ENCODE data around the gene PPIC.

The PPIC gene

DNA sequence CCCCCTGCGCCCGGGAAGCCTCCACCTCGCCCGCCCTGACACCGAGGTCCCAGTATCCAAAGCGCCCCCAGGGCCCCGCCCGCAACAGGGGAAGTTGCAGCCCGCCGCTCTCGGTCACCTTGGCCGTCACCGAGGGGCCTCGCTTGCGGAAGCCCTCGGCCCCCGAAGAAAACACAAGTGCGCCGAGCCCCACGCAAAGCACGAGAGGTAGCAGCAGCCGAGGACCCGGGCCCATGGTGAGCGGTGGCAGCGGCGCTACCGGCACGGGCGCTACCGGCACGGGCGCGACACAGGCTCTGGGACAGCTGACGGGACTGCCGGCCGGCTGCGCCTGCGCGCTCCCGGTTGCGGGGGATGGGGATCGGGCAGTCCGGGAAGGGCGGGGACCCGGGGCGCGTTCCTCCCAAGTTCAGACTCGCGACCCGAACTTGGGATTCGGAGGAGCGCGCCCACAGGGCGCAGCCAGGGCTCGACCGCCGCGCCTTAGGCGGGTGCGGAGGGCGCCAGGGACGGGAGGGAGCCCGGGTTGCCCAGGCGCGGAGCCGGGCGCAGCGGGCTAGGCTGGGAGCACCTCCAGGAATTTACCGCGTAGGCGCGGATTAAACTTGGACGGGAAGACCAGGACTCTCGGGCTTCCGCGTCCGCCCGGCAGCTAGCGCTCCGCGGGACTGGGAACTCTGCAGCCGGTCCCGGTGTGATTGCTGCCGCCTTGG, at the start of gene PPIC:
Gene PPIC, minus strand, starts transcription at position 335 of the 713 bp plus-strand sequence. Its CDS starts 100 bp downstream, at position 235.
- DNase-seq (ENCODE audit: low spot score): no peak

DNA sequence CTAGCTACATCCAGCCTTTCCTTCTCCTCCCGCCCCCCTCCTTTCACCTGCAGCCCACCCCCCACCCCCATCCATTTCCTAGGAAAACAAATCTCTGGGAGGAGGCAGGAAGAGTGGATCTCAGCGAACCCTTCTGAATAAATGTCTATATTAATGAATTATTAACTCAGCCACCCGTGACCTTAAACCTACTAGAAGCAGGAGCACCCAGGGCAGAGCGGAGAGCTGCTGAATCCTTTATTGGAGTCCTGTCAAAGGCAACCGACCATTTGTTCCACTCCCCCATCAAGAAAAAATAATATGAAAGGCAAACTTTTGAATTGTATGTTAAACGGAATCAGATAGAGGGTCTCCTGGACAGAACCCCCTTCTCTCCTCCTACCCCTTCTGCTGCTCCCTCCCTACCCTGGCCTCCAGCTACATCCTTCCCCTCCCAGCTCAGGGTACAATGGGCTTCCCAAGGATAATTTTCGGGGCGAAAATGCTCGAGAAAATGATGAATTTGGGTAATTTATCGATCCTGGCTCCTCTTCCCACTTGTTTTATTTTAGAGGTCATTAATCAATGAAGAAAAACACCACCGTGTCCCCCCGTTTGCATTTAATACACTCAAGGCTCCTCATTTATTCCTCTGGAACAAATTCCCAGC, 49.2 kb upstream of the PPIC start:
- no peak for DNase-seq (ENCODE audit: low spot score)

GRCh38 chr5:123084730-123085605, 48.4 kb upstream of the PPIC start:
- no peak for DNase-seq (ENCODE audit: low spot score)

DNA sequence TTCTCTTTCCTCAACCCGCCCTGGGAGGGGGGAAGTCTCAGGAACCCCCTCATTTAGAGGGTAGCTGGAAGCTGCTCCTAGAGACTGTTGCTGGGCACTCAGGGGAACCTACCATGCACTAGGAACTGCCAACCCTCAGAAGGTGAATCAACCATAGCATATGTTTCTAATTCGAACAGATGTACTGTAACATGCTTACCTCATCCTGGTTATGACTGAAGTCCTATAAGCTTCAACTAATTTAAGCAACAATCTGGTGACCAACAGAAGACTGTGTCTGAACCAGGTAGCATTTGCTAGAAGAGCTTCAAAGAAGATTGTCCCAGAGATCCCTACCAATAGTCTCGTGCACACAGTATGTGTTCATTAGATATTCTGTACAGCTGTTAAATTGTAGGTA, 46.8 kb upstream of the PPIC start:
- DNase-seq (ENCODE audit: low spot score): no peak

GRCh38 chr5:123080215-123080614, 43.7 kb upstream of the PPIC start:
- no peak for DNase-seq (ENCODE audit: low spot score)

DNA sequence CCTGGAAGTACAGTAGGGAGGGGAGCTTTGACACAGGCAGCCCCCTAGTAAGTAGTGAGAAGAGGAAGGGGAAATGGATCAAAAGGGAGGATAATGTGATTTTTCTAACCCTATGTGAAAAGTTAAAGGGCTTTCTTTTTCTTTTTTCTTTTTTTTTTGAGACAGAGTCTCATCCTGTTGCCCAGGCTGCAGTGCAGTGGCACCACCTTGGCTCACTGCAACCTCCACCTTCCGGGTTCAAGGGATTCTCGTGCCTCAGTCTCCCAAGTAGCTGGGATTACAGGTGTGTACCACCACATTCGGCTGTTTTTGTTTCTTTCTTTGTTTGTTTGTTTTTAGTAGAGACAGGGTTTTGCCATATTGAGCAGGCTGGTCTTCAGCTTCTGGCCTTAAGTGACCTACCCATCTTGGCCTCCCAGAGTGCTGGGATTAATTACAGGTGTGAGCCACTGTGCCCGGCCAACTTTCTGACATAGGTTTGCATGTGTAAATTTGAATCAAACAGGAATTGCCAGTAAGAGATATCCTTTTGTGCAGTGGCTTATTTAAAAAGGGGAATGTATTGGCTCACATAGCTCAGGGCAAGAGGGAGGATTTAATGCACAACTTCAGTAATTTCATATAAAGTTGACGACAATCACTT, 39.1 kb upstream of the PPIC start:
- no peak for DNase-seq (ENCODE audit: low spot score)

GRCh38 chr5:123068368-123068938, 31.9 kb upstream of the PPIC start:
- DNase-seq (ENCODE audit: low spot score): no peak

DNA sequence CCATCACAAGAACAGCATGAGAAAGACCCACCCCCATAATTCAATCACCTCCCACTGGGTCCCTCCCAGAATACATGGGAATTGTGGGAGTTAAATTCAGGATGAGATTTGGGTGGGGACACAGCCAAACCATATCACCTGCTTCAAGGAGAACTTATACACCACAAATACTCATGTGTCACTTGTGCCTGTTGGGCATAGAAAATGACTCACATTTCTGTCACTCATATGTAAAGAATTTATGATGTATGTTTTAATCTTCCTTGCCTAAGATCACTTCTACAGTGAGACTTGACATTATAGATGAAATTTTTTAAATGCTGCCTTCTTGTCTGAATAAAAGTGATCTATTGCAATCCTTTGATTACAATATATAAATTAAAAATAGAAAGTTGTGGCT, 29.5 kb upstream of the PPIC start:
- DNase-seq (ENCODE audit: low spot score): no peak

DNA sequence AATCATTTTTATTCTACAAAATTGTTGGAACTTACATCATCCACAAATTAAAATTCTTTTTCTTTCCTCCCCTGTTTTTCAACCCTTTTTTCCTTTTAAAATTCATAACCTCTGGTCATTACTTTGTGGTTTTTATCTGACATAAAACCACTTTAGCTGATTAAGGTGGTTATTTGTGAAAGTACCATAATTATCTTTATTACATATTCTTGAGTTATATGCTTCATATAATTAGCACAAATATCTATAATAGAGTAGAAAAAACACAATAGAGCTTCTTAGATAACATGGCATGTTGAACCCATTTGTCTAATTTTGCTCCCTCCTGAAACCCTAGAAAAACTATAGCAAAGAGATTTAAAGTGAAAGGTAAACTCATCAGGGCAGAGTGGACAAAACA, 22.9 kb upstream of the PPIC start:
- DNase-seq (ENCODE audit: low spot score): no peak

DNA sequence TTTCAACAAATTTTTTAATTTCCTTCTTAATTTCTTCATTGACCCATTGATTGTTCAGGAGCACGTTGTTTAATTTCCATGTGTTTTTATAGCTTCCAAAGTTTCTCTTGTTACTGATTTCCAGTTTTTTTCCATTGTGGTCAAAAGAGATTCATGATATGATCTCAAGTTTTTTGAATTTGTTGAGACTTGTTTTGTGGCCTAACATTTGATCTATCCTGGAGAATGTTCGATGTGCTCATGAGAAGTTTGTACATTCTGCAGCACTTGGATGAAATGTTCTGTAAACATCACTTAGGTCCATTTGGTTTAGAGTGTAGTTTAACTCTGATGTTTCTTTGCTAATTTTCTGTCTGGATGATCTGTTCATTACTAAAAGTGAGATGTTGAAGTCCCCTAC, 14.7 kb upstream of the PPIC start:
- DNase-seq (ENCODE audit: low spot score): no peak

DNA sequence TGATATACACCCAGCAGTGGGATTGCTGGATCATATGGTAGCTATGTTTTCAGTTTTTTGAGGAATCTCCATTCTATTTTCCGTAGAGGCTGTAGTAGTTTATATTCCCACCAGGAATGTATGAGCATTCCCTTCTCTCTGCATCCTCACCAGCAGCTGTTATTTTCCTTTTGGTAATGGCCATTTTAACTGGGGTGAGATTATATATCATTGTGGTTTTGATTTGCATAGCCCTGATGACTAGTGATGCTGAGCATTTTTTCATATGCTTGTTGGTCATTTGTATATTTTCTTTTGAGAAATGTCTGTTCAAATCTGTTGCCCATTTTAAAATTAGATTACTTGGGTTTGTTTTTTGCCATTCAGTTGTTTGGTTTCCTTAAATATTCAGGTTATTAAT, 11.2 kb upstream of the PPIC start:
- DNase-seq (ENCODE audit: low spot score): no peak

GRCh38 chr5:123046222-123046621, 9.7 kb upstream of the PPIC start:
- DNase-seq (ENCODE audit: low spot score): no peak

DNA sequence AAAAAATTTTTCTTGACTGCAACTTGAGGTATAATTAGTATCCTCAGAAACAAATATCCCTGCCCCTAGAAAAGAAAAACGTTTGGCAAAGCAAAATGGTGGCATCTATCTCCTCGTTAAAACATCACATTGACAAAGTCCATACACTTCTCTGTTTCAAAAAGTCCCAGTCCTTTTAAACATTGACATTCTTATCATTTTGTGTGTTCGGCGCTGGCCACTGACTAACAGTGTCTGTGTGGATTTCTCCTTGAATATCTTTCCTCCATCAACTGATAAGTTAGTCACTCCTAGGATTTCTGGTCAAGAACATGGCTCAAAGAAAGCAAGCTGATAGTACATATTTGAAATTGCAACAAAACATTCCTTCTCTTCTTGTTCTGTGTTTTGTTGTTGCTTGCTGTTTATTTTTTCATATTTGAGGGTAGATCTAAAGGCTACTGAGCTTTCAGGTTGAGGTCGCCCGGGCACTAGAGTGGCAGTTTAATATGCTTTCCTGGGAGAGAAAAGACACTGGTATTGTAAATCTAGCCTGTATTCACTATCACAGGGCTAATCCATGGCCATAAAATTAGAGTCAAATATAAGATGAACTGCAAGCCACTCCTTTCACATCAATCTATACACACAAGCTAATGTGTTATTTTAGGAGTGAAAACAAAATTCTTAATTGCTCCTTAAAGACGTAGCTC, 8.5 kb upstream of the PPIC start:
- DNase-seq (ENCODE audit: low spot score): no peak

DNA sequence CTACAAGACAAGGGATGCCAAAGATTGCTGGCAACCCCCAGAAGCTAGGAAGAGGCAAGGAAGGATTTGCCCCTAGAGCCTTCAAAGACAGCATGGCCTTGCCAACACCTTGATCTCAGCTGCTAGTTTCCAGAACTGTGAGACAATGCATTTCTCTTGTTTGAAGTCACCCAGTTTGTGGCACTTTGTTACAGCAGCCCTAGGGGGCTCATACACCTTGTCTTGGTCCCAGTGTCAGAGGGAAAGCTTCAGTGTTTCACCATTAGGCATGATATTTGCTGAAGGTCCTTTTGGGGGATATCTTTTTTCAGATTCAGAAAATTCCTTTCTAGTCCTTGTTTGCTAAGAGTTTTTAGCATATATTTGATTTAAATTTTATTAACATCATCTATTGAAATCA, 3.1 kb upstream of the PPIC start:
- DNase-seq (ENCODE audit: low spot score): no peak

DNA sequence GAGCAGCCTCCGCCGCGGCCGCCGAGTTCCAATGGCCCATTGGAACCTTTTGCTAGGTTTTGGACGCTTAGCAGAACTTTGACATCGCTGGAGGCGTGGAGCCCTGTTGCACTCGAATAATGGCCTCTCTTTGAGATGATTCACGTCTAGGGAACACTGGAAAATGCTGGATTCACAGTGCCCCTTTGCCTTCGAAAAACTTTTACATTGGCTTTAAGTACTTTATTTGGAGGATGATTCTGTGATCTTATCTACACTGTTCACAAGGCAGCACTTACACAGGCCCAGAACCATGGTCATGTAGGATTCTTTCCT, 536 bp upstream of the PPIC start:
- DNase-seq (ENCODE audit: low spot score): no peak

DNA sequence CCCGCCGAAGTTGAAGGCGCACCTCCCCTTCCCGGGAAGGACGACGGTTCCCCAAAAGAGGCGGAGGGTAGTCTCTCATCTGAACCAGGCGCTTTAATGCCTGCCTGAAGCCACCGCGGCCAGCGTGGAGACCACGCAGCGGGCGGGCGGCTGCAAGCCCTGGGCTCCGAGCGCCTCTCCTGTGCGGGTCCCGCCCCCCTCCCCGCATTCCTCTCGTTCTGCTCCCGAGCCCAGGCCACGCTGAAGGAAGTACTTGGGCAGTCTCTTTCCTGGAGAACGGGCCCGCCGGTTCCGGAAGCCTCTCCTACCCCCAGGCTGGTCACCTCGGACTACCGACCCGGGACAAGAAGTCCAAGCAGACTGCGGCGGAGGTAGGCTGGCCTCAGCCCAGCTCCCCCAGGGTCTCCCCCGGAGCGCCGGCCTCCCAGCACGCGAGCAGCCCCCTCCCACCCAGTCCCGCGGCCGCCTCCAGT, 571 bp downstream of the PPIC start:
- DNase-seq (ENCODE audit: low spot score): no peak

DNA sequence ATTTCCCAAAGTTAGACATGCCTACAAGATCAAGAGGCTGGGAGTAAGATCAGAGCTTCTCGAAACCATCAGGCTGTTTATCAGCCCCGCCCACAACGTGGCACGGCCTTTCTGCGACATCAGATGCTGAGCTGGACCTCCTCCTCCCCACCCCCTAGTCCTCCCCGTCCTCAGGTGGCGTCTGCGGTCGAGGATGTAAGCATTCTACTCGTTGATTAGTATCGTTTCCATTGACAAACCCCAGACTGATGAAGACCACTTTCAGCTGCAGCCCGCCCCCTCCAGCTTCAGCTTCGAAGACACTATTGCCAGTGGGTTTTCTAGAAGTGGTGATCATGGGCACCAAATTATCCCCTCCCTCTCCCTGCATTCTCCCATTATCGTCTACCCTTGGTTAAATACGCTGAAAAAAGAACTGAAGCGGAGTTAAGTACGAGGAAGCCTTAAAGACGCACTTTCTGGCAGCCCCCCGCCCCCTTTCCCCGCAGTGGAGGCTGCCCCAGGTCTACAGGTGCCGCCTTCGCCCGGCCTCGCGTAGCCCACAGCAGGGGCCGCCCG, 1.1 kb downstream of the PPIC start:
- no peak for DNase-seq (ENCODE audit: low spot score)

DNA sequence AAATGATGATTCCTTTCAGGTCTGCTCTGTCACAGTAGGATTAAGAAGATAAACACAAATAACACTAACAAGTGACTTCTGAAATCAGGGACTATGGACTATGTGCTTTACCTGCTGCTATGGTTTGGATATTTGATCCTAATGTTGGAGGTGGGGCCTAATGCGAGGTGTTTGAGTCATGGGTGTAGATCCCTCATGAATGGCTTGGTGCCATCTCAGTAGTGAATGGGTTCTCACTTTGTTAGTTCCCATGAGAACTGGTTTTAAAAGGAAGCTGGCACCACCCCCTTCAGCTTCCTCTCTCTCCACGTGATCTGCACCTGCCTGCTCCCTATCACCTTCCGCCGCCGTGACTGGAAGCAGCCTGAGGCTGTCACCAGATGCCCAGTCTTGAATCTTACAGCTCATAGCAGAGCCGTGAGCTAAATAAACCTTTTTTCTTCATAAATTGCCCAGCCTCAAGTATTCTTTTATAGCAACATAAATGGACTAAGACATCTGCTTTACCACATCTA, 3.3 kb downstream of the PPIC start:
- no peak for DNase-seq (ENCODE audit: low spot score)

- DNase-seq (ENCODE audit: low spot score): no peak
Measured at GRCh38 chr5:123028222-123028621, 8.3 kb downstream of the PPIC start.

DNA sequence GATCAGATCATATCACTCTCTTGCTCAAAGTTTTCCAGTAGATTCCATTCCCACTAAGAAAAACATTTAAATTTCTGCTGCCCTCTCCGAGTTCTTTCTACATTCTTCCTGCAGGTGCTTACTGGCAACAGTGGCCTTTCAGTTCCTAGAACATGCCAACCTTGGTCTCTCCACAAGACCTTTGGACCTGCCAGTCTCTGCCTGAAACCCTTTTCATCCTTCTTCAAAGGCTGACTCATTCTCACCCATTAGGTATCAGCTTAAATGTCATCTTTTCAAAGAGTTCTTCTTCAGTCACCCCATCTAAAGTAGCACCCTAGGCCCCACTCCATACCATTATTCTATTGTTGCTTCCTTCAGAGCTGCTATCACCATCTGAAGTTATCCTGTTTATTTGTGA, 21.8 kb downstream of the PPIC start:
- no peak for DNase-seq (ENCODE audit: low spot score)

DNA sequence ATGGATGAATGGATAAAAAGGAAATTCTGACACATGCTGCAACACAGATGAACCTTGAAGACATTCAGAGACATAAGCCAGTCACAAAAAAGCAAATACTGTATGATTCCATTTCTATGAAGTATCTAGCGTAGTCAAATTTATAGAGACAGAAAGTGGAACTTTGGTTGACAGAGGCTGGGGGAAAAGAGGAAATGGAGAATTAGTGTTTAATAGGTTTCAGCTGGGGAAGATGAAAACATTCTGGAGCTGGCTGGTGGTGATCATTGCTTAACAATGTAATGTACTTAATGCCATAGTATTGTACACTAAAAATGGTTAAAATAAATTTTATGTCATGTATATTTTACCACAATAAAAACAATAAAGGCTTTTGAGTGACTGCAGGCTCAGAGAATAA, 24.2 kb downstream of the PPIC start:
- no peak for DNase-seq (ENCODE audit: low spot score)

Data from NAMALWA (cell line).